AML-193 (cell line): ENCODE measurements around the gene TMEM82.

Experiments used
- DNase-seq, 2 experiments: peaks; one replicate each; lab custom pipeline; 2025; lab: John Stamatoyannopoulos, UW

TMEM82 gene

GRCh38 chr1:15736038-15736891 lies 6.0 kb upstream of the TMEM82 start, which contains the start of gene SLC25A34:
SLC25A34 (plus strand) TSS chr1:15736258; CDS start chr1:15736486, 228 bp downstream.
- no peak for DNase-seq

- no peak for DNase-seq
Observed at GRCh38 chr1:15736892-15737261, 5.4 kb upstream of the TMEM82 start.

- DNase-seq, result no peak
Observed at GRCh38 chr1:15737324-15738319, 4.7 kb upstream of the TMEM82 start.

- DNase-seq, result no peak
Observed at GRCh38 chr1:15738416-15739113, 3.7 kb upstream of the TMEM82 start.

GRCh38 chr1:15739259-15739658 lies 3.0 kb upstream of the TMEM82 start:
- DNase-seq, result no peak

GRCh38 chr1:15739745-15740144 lies 2.6 kb upstream of the TMEM82 start:
- DNase-seq, result no peak

- peak; percentile 30 to 48 for DNase-seq
Observed at GRCh38 chr1:15740924-15741850, 1.1 kb upstream of the TMEM82 start.

GRCh38 chr1:15744122-15744679 lies 1.9 kb downstream of the TMEM82 start:
- DNase-seq, result no peak

- no peak for DNase-seq
Observed at GRCh38 chr1:15747378-15747777, 5.1 kb downstream of the TMEM82 start.

GRCh38 chr1:15748264-15748663 lies 6.0 kb downstream of the TMEM82 start:
- DNase-seq, result no peak

GRCh38 chr1:15748690-15749398 lies 6.5 kb downstream of the TMEM82 start:
- no peak for DNase-seq

GRCh38 chr1:15749399-15750291 lies 7.3 kb downstream of the TMEM82 start:
- DNase-seq, result no peak

- DNase-seq, result no peak
Observed at GRCh38 chr1:15750924-15751323, 8.6 kb downstream of the TMEM82 start.

GRCh38 chr1:15751717-15752116 lies 9.4 kb downstream of the TMEM82 start:
- no peak for DNase-seq

- DNase-seq, result no peak
Observed at GRCh38 chr1:15753776-15754175, 11.5 kb downstream of the TMEM82 start.

GRCh38 chr1:15755021-15755645 lies 12.8 kb downstream of the TMEM82 start:
- DNase-seq, result no peak

- DNase-seq, result no peak
Observed at GRCh38 chr1:15755646-15756040, 13.3 kb downstream of the TMEM82 start.
